HEK293 (cell line): ENCODE measurements around the gene SLC9C2.

Experiments
- CTCF ChIA-PET: fragments of 350-600 bp; formaldehyde crosslinking; extraction: SDS; loops from one replicate; lab custom pipeline; 2021; ENCODE audit warnings: antibody characterized with exemption; lab: Yijun Ruan, JAX
- POLR2A ChIA-PET: fragments of 300-600 bp; formaldehyde crosslinking; extraction: SDS; loops from one replicate; lab custom pipeline; 2020; ENCODE audit warnings: antibody characterized with exemption, inconsistent platforms; lab: Yijun Ruan, JAX
- H3K27ac ChIP-seq: fragments of 200-500 bp; sonication (Bioruptor generic); 2 replicates; pipeline ENCODE4 v1.5.1; 2014; ENCODE audit warnings: low read depth, low read length, control low read depth, inconsistent platforms; ENCODE audit errors: extremely low read depth
- H3K36me3 ChIP-seq, 2 experiments: fragments of 200-500 bp in 1 of 2; sonication (Bioruptor generic) in 1 of 2; 1 replicate in 1 of 2; 2 replicates in 1 of 2; pipeline ENCODE4 v1.5.1; 2014 to 2017; ENCODE audit warnings: inconsistent platforms in 2 of 2, low read length in 2 of 2; ENCODE audit not compliant: control insufficient read depth in 2 of 2, insufficient read depth in 1 of 2
- H3K4me1 ChIP-seq: fragments of 200-500 bp; sonication (Bioruptor generic); 2 replicates; pipeline ENCODE4 v1.5.1; 2014; ENCODE audit warnings: mild to moderate bottlenecking, low read length, inconsistent platforms; ENCODE audit not compliant: control insufficient read depth, insufficient read depth
- H3K4me3 ChIP-seq: 2 replicates; pipeline ENCODE4 v1.5.1; 2011; ENCODE audit warnings: low read depth, mild to moderate bottlenecking, control low read depth, low read length, moderate library complexity
- H3K9me3 ChIP-seq: fragments of 200-500 bp; sonication (Bioruptor generic); 2 replicates; pipeline ENCODE4 v1.5.1; 2014; ENCODE audit warnings: low read depth, low read length, inconsistent platforms; ENCODE audit not compliant: control insufficient read depth, insufficient read depth
- EGR2 ChIP-seq: fragments of 450-650 bp; formaldehyde crosslinking; IDR thresholded peaks from 2 replicates; pipeline ENCODE4 v1.5.1; 2016; ENCODE audit warnings: low read depth, missing biosample characterization, missing genetic modification characterization
- MYNN ChIP-seq: fragments of 450-650 bp; formaldehyde crosslinking; IDR thresholded peaks from 2 replicates; pipeline ENCODE4 v1.5.1; 2016; ENCODE audit warnings: missing biosample characterization, missing genetic modification characterization, borderline replicate concordance
- SP7 ChIP-seq: fragments of 450-650 bp; formaldehyde crosslinking; IDR thresholded peaks from 2 replicates; pipeline ENCODE4 v1.5.1; 2016; ENCODE audit warnings: missing biosample characterization, missing genetic modification characterization
- YY2 ChIP-seq: fragments of 450-650 bp; formaldehyde crosslinking; IDR thresholded peaks from 2 replicates; pipeline ENCODE4 v1.5.1; 2016; ENCODE audit warnings: missing biosample characterization, missing genetic modification characterization
- ZBTB49 ChIP-seq: fragments of 450-650 bp; formaldehyde crosslinking; IDR thresholded peaks from 2 replicates; pipeline ENCODE4 v1.5.1; 2016; ENCODE audit warnings: missing biosample characterization, missing genetic modification characterization, low read depth
- ZEB2 ChIP-seq: fragments of 450-650 bp; formaldehyde crosslinking; IDR thresholded peaks from 2 replicates; pipeline ENCODE4 v1.5.1; 2016; ENCODE audit warnings: missing biosample characterization, missing genetic modification characterization
- ZFP69B ChIP-seq: fragments of 450-650 bp; formaldehyde crosslinking; IDR thresholded peaks from 2 replicates; pipeline ENCODE4 v1.5.1; 2016; ENCODE audit warnings: missing biosample characterization, missing genetic modification characterization
- ZNF132 ChIP-seq: fragments of 450-650 bp; formaldehyde crosslinking; IDR thresholded peaks from 2 replicates; pipeline ENCODE4 v1.5.1; 2017; ENCODE audit warnings: missing biosample characterization, missing genetic modification characterization, borderline replicate concordance
- ZNF157 ChIP-seq: fragments of 450-650 bp; formaldehyde crosslinking; IDR thresholded peaks from 2 replicates; pipeline ENCODE4 v1.5.1; 2016; ENCODE audit warnings: missing biosample characterization, missing genetic modification characterization
- ZNF18 ChIP-seq: fragments of 450-650 bp; formaldehyde crosslinking; IDR thresholded peaks from 2 replicates; pipeline ENCODE4 v1.5.1; 2016; ENCODE audit warnings: missing biosample characterization, missing genetic modification characterization
- ZNF341 ChIP-seq: fragments of 450-650 bp; formaldehyde crosslinking; IDR thresholded peaks from 2 replicates; pipeline ENCODE4; 2016; ENCODE audit warnings: low read depth, missing biosample characterization, missing genetic modification characterization
- ZNF473 ChIP-seq: fragments of 450-650 bp; formaldehyde crosslinking; IDR thresholded peaks from 2 replicates; pipeline ENCODE4 v1.5.1; 2017; ENCODE audit warnings: missing biosample characterization, missing genetic modification characterization
- ZNF560 ChIP-seq: fragments of 450-650 bp; formaldehyde crosslinking; IDR thresholded peaks from 2 replicates; pipeline ENCODE4 v1.5.1; 2017; ENCODE audit warnings: missing biosample characterization, missing genetic modification characterization, borderline replicate concordance
- ZNF596 ChIP-seq: fragments of 450-650 bp; IDR thresholded peaks from 2 replicates; pipeline ENCODE4 v1.5.0; 2018; ENCODE audit warnings: missing biosample characterization, mild to moderate bottlenecking, missing genetic modification characterization, moderate library complexity
- ZNF600 ChIP-seq: fragments of 450-650 bp; formaldehyde crosslinking; IDR thresholded peaks from 2 replicates; pipeline ENCODE4 v1.5.1; 2016; ENCODE audit warnings: missing biosample characterization, missing genetic modification characterization
- ZNF624 ChIP-seq: fragments of 450-650 bp; formaldehyde crosslinking; IDR thresholded peaks from 2 replicates; pipeline ENCODE4 v1.5.1; 2017; ENCODE audit warnings: missing biosample characterization, missing genetic modification characterization
- ZNF629 ChIP-seq: fragments of 450-650 bp; formaldehyde crosslinking; IDR thresholded peaks from 2 replicates; pipeline ENCODE4 v1.5.1; 2017; ENCODE audit warnings: missing biosample characterization, missing genetic modification characterization
- ZNF76 ChIP-seq: fragments of 450-650 bp; formaldehyde crosslinking; IDR thresholded peaks from 2 replicates; pipeline ENCODE4; 2016; ENCODE audit warnings: low read depth, missing biosample characterization, missing genetic modification characterization, borderline replicate concordance
- ZNF785 ChIP-seq: fragments of 450-650 bp; formaldehyde crosslinking; IDR thresholded peaks from 2 replicates; pipeline ENCODE4 v1.5.1; 2016; ENCODE audit warnings: missing biosample characterization, missing genetic modification characterization
- TF ChIP-seq, protein P1 (sequence below): fragments of 450-650 bp; formaldehyde crosslinking; IDR thresholded peaks from 2 replicates; pipeline ENCODE4 v1.5.1; 2016; ENCODE audit warnings: missing biosample characterization, missing genetic modification characterization
- TF ChIP-seq, protein P2 (sequence below): fragments of 450-650 bp; formaldehyde crosslinking; IDR thresholded peaks from 2 replicates; pipeline ENCODE4 v1.5.1; 2016; ENCODE audit warnings: missing biosample characterization, missing genetic modification characterization
- TF ChIP-seq, protein P3 (sequence below): fragments of 450-650 bp; formaldehyde crosslinking; IDR thresholded peaks from 2 replicates; pipeline ENCODE4 v1.5.1; 2016; ENCODE audit warnings: missing biosample characterization, missing genetic modification characterization

SLC9C2 gene

GRCh38 chr1:173478094-173478674 is 124.7 kb downstream of the SLC9C2 start (continued):
- TF ChIP-seq, protein P1, sequence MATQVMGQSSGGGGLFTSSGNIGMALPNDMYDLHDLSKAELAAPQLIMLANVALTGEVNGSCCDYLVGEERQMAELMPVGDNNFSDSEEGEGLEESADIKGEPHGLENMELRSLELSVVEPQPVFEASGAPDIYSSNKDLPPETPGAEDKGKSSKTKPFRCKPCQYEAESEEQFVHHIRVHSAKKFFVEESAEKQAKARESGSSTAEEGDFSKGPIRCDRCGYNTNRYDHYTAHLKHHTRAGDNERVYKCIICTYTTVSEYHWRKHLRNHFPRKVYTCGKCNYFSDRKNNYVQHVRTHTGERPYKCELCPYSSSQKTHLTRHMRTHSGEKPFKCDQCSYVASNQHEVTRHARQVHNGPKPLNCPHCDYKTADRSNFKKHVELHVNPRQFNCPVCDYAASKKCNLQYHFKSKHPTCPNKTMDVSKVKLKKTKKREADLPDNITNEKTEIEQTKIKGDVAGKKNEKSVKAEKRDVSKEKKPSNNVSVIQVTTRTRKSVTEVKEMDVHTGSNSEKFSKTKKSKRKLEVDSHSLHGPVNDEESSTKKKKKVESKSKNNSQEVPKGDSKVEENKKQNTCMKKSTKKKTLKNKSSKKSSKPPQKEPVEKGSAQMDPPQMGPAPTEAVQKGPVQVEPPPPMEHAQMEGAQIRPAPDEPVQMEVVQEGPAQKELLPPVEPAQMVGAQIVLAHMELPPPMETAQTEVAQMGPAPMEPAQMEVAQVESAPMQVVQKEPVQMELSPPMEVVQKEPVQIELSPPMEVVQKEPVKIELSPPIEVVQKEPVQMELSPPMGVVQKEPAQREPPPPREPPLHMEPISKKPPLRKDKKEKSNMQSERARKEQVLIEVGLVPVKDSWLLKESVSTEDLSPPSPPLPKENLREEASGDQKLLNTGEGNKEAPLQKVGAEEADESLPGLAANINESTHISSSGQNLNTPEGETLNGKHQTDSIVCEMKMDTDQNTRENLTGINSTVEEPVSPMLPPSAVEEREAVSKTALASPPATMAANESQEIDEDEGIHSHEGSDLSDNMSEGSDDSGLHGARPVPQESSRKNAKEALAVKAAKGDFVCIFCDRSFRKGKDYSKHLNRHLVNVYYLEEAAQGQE: no peak
- no peak for TF ChIP-seq MYNN (tag by site-specific recombination)
- no peak for TF ChIP-seq ZNF18 (tag by site-specific recombination)
- TF ChIP-seq ZEB2 (tag by site-specific recombination): 0 out of 2 replicates have a peak, but pooled peaks have one; percentile 2
- TF ChIP-seq ZNF785 (tag by site-specific recombination): no peak
- no peak for TF ChIP-seq ZNF157 (tag by site-specific recombination)
- TF ChIP-seq YY2 (tag by site-specific recombination): no peak
- TF ChIP-seq ZNF629 (tag by site-specific recombination): 0 out of 2 replicates have a peak, but pooled peaks have one; percentile 8
- TF ChIP-seq EGR2: 0 out of 2 replicates have a peak, but pooled peaks have one; percentile 19
- TF ChIP-seq ZFP69B (tag by site-specific recombination): 0 out of 2 replicates have a peak, but pooled peaks have one; percentile 23
- TF ChIP-seq ZNF132 (tag by site-specific recombination): no peak
- TF ChIP-seq, protein P2, sequence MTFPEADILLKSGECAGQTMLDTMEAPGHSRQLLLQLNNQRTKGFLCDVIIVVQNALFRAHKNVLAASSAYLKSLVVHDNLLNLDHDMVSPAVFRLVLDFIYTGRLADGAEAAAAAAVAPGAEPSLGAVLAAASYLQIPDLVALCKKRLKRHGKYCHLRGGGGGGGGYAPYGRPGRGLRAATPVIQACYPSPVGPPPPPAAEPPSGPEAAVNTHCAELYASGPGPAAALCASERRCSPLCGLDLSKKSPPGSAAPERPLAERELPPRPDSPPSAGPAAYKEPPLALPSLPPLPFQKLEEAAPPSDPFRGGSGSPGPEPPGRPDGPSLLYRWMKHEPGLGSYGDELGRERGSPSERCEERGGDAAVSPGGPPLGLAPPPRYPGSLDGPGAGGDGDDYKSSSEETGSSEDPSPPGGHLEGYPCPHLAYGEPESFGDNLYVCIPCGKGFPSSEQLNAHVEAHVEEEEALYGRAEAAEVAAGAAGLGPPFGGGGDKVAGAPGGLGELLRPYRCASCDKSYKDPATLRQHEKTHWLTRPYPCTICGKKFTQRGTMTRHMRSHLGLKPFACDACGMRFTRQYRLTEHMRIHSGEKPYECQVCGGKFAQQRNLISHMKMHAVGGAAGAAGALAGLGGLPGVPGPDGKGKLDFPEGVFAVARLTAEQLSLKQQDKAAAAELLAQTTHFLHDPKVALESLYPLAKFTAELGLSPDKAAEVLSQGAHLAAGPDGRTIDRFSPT (tag by site-specific recombination): no peak
- no peak for TF ChIP-seq ZNF473 (tag by site-specific recombination)
- peak; percentile 97 for TF ChIP-seq ZNF341
- TF ChIP-seq ZNF624 (tag by site-specific recombination): no peak
- no peak for TF ChIP-seq SP7 (tag by site-specific recombination)
- TF ChIP-seq ZNF600: peak; percentile 91

DNA sequence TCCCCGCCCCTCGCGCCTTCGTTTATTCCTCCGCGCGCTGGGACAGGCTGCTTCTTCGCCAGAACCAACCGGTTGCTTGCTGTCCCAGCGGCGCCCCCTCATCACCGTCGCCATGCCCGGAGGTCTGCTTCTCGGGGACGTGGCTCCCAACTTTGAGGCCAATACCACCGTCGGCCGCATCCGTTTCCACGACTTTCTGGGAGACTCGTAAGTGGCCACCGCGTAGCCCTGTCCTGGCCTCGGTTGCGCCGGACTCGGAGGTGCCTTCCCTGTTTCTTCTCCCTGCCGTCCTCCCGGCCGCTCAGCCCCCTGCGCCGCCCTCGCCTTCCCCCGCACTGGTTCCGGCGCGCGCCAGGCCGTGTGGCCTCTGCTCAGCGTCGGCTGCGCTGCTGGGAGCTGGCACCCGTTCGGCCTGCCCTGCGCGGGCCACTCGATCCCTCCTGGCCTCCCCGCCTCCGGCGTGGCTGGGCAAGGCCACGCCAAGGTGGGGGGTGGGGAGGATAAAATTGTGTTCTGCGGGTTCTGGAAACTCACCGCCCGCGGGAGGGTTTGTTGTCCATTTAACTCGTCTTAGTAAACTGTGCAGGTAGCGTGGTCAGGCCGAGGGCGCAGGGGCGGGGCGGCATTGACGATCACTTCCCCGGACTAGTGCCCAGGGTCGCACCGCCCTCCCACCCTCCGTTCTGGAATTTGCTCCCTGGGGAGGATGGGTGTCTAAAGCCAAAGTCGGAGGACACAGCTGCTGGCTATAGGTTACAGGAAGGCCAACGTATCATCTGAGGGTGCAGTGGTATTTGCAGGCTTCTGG is 125.4 kb downstream of the SLC9C2 start, which contains the start of gene PRDX6:
Gene PRDX6 (plus strand): TSS at position 50 of the 808 bp plus-strand sequence. CDS start 63 bp downstream, at position 113.
- Histone ChIP-seq H3K27ac (peak within 1 kb of the TSS; percentile 85), H3K4me3 (peak within 1 kb of the TSS; percentile 87), H3K9me3 (no peaks in the 10 kb centered on the region), H3K4me1 (peaks cover 6% of the 10 kb centered on the region), H3K36me3 (peaks cover 4 to 37% of the 10 kb centered on the region in 2 experiments; a peak in 2 of 3 replicates)
- CTCF ChIA-PET: interaction anchor here (0.7 to 1.2 kb wide), 3 partner anchors 30 to 860 kb away, joined by 4 to 7 read pairs (median 4); no protein-coding TSS in a partner anchor
- POLR2A ChIA-PET: interaction anchor here (0.6 to 2.6 kb wide), 17 partner anchors 10 to 1522 kb away, joined by 3 to 24 read pairs (median 4); partner anchors contain the start of genes CACYBP, CENPL, DARS2 and KLHL20
- TF ChIP-seq, protein P3, sequence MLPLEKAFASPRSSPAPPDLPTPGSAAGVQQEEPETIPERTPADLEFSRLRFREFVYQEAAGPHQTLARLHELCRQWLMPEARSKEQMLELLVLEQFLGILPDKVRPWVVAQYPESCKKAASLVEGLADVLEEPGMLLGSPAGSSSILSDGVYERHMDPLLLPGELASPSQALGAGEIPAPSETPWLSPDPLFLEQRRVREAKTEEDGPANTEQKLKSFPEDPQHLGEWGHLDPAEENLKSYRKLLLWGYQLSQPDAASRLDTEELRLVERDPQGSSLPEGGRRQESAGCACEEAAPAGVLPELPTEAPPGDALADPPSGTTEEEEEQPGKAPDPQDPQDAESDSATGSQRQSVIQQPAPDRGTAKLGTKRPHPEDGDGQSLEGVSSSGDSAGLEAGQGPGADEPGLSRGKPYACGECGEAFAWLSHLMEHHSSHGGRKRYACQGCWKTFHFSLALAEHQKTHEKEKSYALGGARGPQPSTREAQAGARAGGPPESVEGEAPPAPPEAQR: no peak
- TF ChIP-seq ZBTB49 (no peak), ZNF596 (no peak), ZNF76 (tag by site-specific recombination) (peak; percentile 52), ZNF560 (tag by site-specific recombination) (no peak)
